ENCODE data around the gene SORCS1. TPM values are rescaled to one million over a fixed set of nuclear protein-coding genes. Genes with fewer than 3 reads are reported as not detected.

SORCS1 gene
- total RNA-seq, 1 donor = not detected

GRCh38 chr10:106765241-106765754 is 399.2 kb downstream of the SORCS1 start:
- H3K4me3 ChIP-seq (ENCODE audit: low read depth, low read length) = no peak overlapping the region
- TF ChIP-seq CTCF (IDR thresholded peaks at IDR 0.05; ENCODE audit: insufficient read depth, low read depth, low read length) = no peak
- DNase-seq (ENCODE audit: low read depth) = no peak

GRCh38 chr10:106764360-106764759 is 400.1 kb downstream of the SORCS1 start:
- no peak overlapping the region for H3K4me3 ChIP-seq (ENCODE audit: low read depth, low read length)
- TF ChIP-seq CTCF (IDR thresholded peaks at IDR 0.05; ENCODE audit: insufficient read depth, low read depth, low read length) = no peak
- DNase-seq (ENCODE audit: low read depth) = no peak

DNA sequence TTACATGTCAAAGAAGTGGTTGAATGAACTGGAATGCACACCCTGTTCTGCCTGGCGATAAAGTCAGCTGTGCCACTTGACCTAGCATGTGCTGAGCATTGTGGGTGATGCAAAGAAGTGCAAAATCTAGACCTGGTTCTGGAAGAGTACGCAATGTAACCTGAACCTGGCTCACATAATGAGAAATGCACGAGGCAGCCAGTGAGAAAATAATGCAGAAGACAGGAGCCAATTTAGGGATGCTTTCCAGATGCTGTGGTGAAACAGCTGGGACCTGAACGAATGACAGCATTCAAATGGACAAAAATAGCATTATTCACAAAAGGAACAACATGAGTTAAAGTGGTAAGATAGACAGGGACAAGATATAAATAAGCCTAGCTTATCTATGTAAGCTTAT is 402.6 kb downstream of the SORCS1 start:
- no peak for DNase-seq (ENCODE audit: low read depth)
- TF ChIP-seq CTCF (IDR thresholded peaks at IDR 0.05; ENCODE audit: insufficient read depth, low read depth, low read length) = no peak
- no peak overlapping the region for H3K4me3 ChIP-seq (ENCODE audit: low read depth, low read length)

- H3K4me3 ChIP-seq (ENCODE audit: low read depth, low read length) = no peak overlapping the region
- TF ChIP-seq CTCF (IDR thresholded peaks at IDR 0.05; ENCODE audit: insufficient read depth, low read depth, low read length) = no peak
- no peak for DNase-seq (ENCODE audit: low read depth)
Measured at GRCh38 chr10:106757521-106757920, 407.0 kb downstream of the SORCS1 start.

GRCh38 chr10:106751091-106751490 is 413.4 kb downstream of the SORCS1 start:
- no peak for DNase-seq (ENCODE audit: low read depth)
- no peak overlapping the region for H3K4me3 ChIP-seq (ENCODE audit: low read depth, low read length)
- no peak for TF ChIP-seq CTCF (IDR thresholded peaks at IDR 0.05; ENCODE audit: insufficient read depth, low read depth, low read length)

DNA sequence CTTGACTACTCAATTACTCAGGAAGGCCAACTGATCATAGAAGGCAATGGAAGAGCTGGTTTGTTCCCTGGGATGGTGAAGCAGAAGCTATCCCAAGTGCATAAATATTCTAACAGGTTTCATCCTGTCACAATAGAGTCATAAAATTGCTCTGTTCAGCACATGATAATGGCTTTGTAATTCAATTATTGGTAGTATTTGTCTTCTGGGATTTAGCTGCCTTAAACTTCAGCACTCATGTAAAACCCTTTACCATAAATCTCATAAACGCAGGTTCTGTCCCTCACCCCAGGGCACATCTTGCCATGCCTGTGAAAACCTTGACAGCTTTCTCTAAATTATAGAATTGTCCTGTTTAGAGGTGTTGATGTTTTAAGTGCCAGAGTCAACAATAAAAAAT is 417.6 kb downstream of the SORCS1 start:
- DNase-seq (ENCODE audit: low read depth) = no peak
- TF ChIP-seq CTCF (IDR thresholded peaks at IDR 0.05; ENCODE audit: insufficient read depth, low read depth, low read length) = no peak
- H3K4me3 ChIP-seq (ENCODE audit: low read depth, low read length) = no peak overlapping the region

GRCh38 chr10:106741006-106741530 is 423.4 kb downstream of the SORCS1 start:
- DNase-seq (ENCODE audit: low read depth) = no peak
- no peak overlapping the region for H3K4me3 ChIP-seq (ENCODE audit: low read depth, low read length)
- TF ChIP-seq CTCF (IDR thresholded peaks at IDR 0.05; ENCODE audit: insufficient read depth, low read depth, low read length) = no peak
